Measurements from ENCODE around the gene SLC6A5.
"Not testable (repeated sequence)": the region's sequence is repeated elsewhere in the genome, so short reads cannot be mapped to it uniquely, and the experiment has no call there.

GRCh38 chr11:20556396-20556795 lies 43.0 kb upstream of the SLC6A5 start:
- not testable (repeated sequence) for TF ChIP-seq CTCF (IDR thresholded peaks at IDR 0.05; ENCODE audit: low read depth, low read length, poor library complexity, severe bottlenecking); EZH2phosphoT487 (IDR thresholded peaks at IDR 0.05; ENCODE audit: borderline replicate concordance, low read length)
